DND-41 (cell line): ENCODE data around the gene DDX46.

Experiments
- ATAC-seq: fragments of 200-7000 bp; cut with Tn5 transposase; 3 replicates; pipeline ENCODE4 v1.9.1; 2021; ENCODE audit warnings: low read depth; ENCODE audit not compliant: insufficient read depth
- DNase-seq: peaks from one replicate; pipeline ENCODE4 v3.0.0-alpha.2; 2020
- H2AFZ ChIP-seq: 2 replicates; pipeline ENCODE4 v1.6.0; 2012; ENCODE audit warnings: low read depth, low read length
- H3K27ac ChIP-seq: 2 replicates; pipeline ENCODE4 v1.5.1; 2012; ENCODE audit warnings: low read length, inconsistent platforms
- H3K27me3 ChIP-seq: fragments of 200-600 bp; sonication (generic); 2 replicates; pipeline ENCODE4 v1.6.0; 2012; ENCODE audit warnings: low read length, mild to moderate bottlenecking, inconsistent platforms; ENCODE audit not compliant: insufficient read depth, poor library complexity
- H3K36me3 ChIP-seq: 2 replicates; pipeline ENCODE4 v1.5.1; 2012; ENCODE audit warnings: low read length, inconsistent platforms; ENCODE audit not compliant: insufficient read depth
- H3K4me1 ChIP-seq: 2 replicates; pipeline ENCODE4 v1.5.1; 2012; ENCODE audit warnings: mild to moderate bottlenecking, low read length; ENCODE audit not compliant: insufficient read depth
- H3K4me2 ChIP-seq: 2 replicates; pipeline ENCODE4 v1.6.0; 2012; ENCODE audit warnings: mild to moderate bottlenecking, moderate library complexity, low read length, inconsistent platforms; ENCODE audit not compliant: insufficient read depth
- H3K4me3 ChIP-seq, 2 experiments: fragments of 200-600 bp in 1 of 2; shearing (Covaris generic) in 1 of 2; 2 replicates each; pipeline ENCODE4 v1.5.1; 2012 to 2016; ENCODE audit warnings: inconsistent platforms in 2 of 2, low read length in 2 of 2, mild to moderate bottlenecking in 2 of 2, low read depth in 1 of 2, moderate library complexity in 1 of 2
- H3K79me2 ChIP-seq: 2 replicates; pipeline ENCODE4 v1.6.0; 2012; ENCODE audit warnings: low read length, inconsistent platforms; ENCODE audit not compliant: insufficient read depth
- H3K9ac ChIP-seq: 2 replicates; pipeline ENCODE4 v1.6.0; 2012; ENCODE audit warnings: low read depth, mild to moderate bottlenecking, inconsistent platforms, low read length, moderate library complexity
- H3K9me3 ChIP-seq: 2 replicates; pipeline ENCODE4 v1.5.1; 2012; ENCODE audit warnings: low read length, moderate library complexity, mild to moderate bottlenecking, inconsistent platforms; ENCODE audit not compliant: insufficient read depth, severe bottlenecking
- H4K20me1 ChIP-seq: 2 replicates; pipeline ENCODE4 v1.6.0; 2012; ENCODE audit warnings: low read length; ENCODE audit not compliant: insufficient read depth
- CTCF ChIP-seq: IDR thresholded peaks from 2 replicates; pipeline ENCODE4 v1.5.1; 2012; ENCODE audit warnings: borderline replicate concordance, low read length, moderate library complexity, mild to moderate bottlenecking; ENCODE audit not compliant: poor library complexity, severe bottlenecking; ENCODE audit errors: extremely low read depth
- EZH2 ChIP-seq: IDR thresholded peaks from 3 replicates; pipeline ENCODE4 v1.6.1; 2012; ENCODE audit warnings: borderline replicate concordance, low read depth, mild to moderate bottlenecking, moderate library complexity, low read length, inconsistent platforms; ENCODE audit not compliant: severe bottlenecking

The DDX46 gene

GRCh38 chr5:134777366-134777765 lies 18.8 kb downstream of the DDX46 start:
- Histone ChIP-seq H3K4me2 (no peak overlapping the region), H3K4me3 (no peak overlapping the region), H3K79me2 (no peaks in the 10 kb centered on the region), H3K9ac (no peak overlapping the region), H2AFZ (no peak overlapping the region), H3K27ac (no peak overlapping the region), H3K36me3 (peaks cover 87% of the 10 kb centered on the region), H3K4me1 (no peaks in the 10 kb centered on the region), H4K20me1 (no peaks in the 10 kb centered on the region; the same call in 1 of the 2 replicates), H3K27me3 (no peaks in the 10 kb centered on the region), H3K9me3 (no peaks in the 10 kb centered on the region)
- no peak for TF ChIP-seq EZH2
- TF ChIP-seq CTCF: no peak
- ATAC-seq: no peak
- no peak for DNase-seq

GRCh38 chr5:134784241-134784920 lies 25.8 kb downstream of the DDX46 start:
- peaks cover 94% of the 10 kb centered on the region for H3K36me3 ChIP-seq
- H2AFZ ChIP-seq: no peak overlapping the region
- no peak overlapping the region for H3K4me2 ChIP-seq
- no peaks in the 10 kb centered on the region for H3K27me3 ChIP-seq
- no peak for DNase-seq
- H3K9ac ChIP-seq: no peak overlapping the region
- H3K79me2 ChIP-seq: no peaks in the 10 kb centered on the region
- TF ChIP-seq EZH2: no peak
- peak; percentile 23 for TF ChIP-seq CTCF
- H3K9me3 ChIP-seq: no peaks in the 10 kb centered on the region
- H4K20me1 ChIP-seq: no peaks in the 10 kb centered on the region
- no peak overlapping the region for H3K4me3 ChIP-seq
- H3K4me1 ChIP-seq: no peaks in the 10 kb centered on the region
- no peak for ATAC-seq
- H3K27ac ChIP-seq: no peak overlapping the region

- no peak for ATAC-seq
- Histone ChIP-seq H3K4me1 (no peaks in the 10 kb centered on the region), H3K36me3 (peaks cover 95% of the 10 kb centered on the region)
These were observed 26.5 kb downstream of the DDX46 start for GRCh38 chr5:134784946-134785620.

More at GRCh38 chr5:134784946-134785620, 26.5 kb downstream of the DDX46 start:
- TF ChIP-seq CTCF: no peak
- no peak for TF ChIP-seq EZH2
- no peaks in the 10 kb centered on the region for H3K9me3 ChIP-seq
- no peak overlapping the region for H3K9ac ChIP-seq
- H2AFZ ChIP-seq: no peak overlapping the region
- H3K27me3 ChIP-seq: no peaks in the 10 kb centered on the region
- H3K27ac ChIP-seq: no peak overlapping the region
- H3K79me2 ChIP-seq: no peaks in the 10 kb centered on the region
- no peak overlapping the region for H3K4me2 ChIP-seq
- no peaks in the 10 kb centered on the region for H4K20me1 ChIP-seq
- no peak overlapping the region for H3K4me3 ChIP-seq
- DNase-seq: no peak
